ENCODE measurements around the gene SRPK1. TPM values are rescaled to one million over a fixed set of nuclear protein-coding genes. Genes with fewer than 3 reads are reported as not detected.

The SRPK1 gene
- total and polyA plus RNA-seq, 2 of the 13 experiments (the other 11 are each of a cell fraction or from before 2014, with no cell fraction given), result 56.4 to 142 TPM

GRCh38 chr6:35919827-35920751 is 809 bp downstream of the SRPK1 start (continued):
- TF ChIP-seq ZNF563 (CRISPR knock-in tag; IDR thresholded peaks at IDR 0.05) (no peak; the same call in 1 of the 2 replicates), ZNF101 (CRISPR knock-in tag; IDR thresholded peaks at IDR 0.05; ENCODE audit: borderline replicate concordance, low read depth) (no peak; the same call in 1 of the 2 replicates), MZF1 (CRISPR knock-in tag; IDR thresholded peaks at IDR 0.05; ENCODE audit: borderline replicate concordance) (0 out of 2 replicates have a peak, but pooled peaks have one; percentile 40), POLR2AphosphoS2 (IDR thresholded peaks at IDR 0.05; ENCODE audit: low read depth, low read length) (no peak), ZNF503 (CRISPR knock-in tag; IDR thresholded peaks at IDR 0.05) (no peak), RXRB (CRISPR knock-in tag; IDR thresholded peaks at IDR 0.05; ENCODE audit: borderline replicate concordance) (0 out of 2 replicates have a peak, but pooled peaks have one; percentile 15), ZNF275 (CRISPR knock-in tag; IDR thresholded peaks at IDR 0.05; ENCODE audit: borderline replicate concordance) (0 out of 2 replicates have a peak, but pooled peaks have one; percentile 76), ZNF121 (CRISPR knock-in tag; IDR thresholded peaks at IDR 0.05) (peak; percentile 28; the same call in 1 of the 2 replicates), MED1 (CRISPR knock-in tag; IDR thresholded peaks at IDR 0.05) (peak; percentile 30; the same call in 1 of the 2 replicates), HHEX (CRISPR knock-in tag; IDR thresholded peaks at IDR 0.05) (no peak), ETS1 (CRISPR knock-in tag; IDR thresholded peaks at IDR 0.05) (no peak), DBP (CRISPR knock-in tag; IDR thresholded peaks at IDR 0.05; ENCODE audit: not compliant biosample characterization) (no peak), FOXP4 (CRISPR knock-in tag; IDR thresholded peaks at IDR 0.05) (no peak), ZNF747 (CRISPR knock-in tag; IDR thresholded peaks at IDR 0.05; ENCODE audit: borderline replicate concordance) (no peak), SP2 (CRISPR knock-in tag; IDR thresholded peaks at IDR 0.05) (no peak), HDAC6 (IDR thresholded peaks at IDR 0.05; ENCODE audit: low read depth, low read length) (no peak), HOXA9 (CRISPR knock-in tag; IDR thresholded peaks at IDR 0.05; ENCODE audit: borderline replicate concordance) (no peak), ZNF264 (CRISPR knock-in tag; IDR thresholded peaks at IDR 0.05) (peak; percentile 65; the same call in 1 of the 2 replicates), ZNF451 (CRISPR knock-in tag; IDR thresholded peaks at IDR 0.05) (peak; percentile 10; the same call in 1 of the 2 replicates), BORCS8-MEF2B (CRISPR knock-in tag; IDR thresholded peaks at IDR 0.05) (peak; percentile 71; the same call in 1 of the 2 replicates), ZNF558 (CRISPR knock-in tag; IDR thresholded peaks at IDR 0.05; ENCODE audit: borderline replicate concordance) (0 out of 2 replicates have a peak, but pooled peaks have one; percentile 25), ZNF792 (CRISPR knock-in tag; IDR thresholded peaks at IDR 0.05) (peak; percentile 50; the same call in 1 of the 2 replicates)

All from HepG2 (cell line).